Right atrium auricular region (tissue), 2 donors: ENCODE data around the gene FGFR2. TPM values are rescaled to one million over a fixed set of nuclear protein-coding genes. Genes with fewer than 3 reads are reported as not detected.

Experiments used
- DNase-seq: peaks from one replicate; pipeline ENCODE4 v3.0.0-alpha.2; 2019; ENCODE audit warnings: low spot score
- H3K27ac ChIP-seq, 2 donors: fragments of 200-600 bp; sonication (generic); 1 replicate in 1 of 2; 2 replicates in 1 of 2; pipeline ENCODE4 v1.5.1; 2016 to 2019
- H3K27me3 ChIP-seq, 2 donors: fragments of 200-600 bp; sonication (generic); one replicate each; pipeline versions ENCODE4 v1.5.1 to v1.6.0; 2017 to 2019
- H3K36me3 ChIP-seq: fragments of 200-600 bp; sonication (generic); one replicate; pipeline ENCODE4 v1.5.1; 2016
- H3K4me1 ChIP-seq, 2 donors: fragments of 200-600 bp; sonication (generic); one replicate each; pipeline versions ENCODE4 v1.5.1 to v1.6.0; 2017 to 2019
- H3K4me3 ChIP-seq, 2 donors: fragments of 200-600 bp; sonication (generic); 1 replicate in 1 of 2; 2 replicates in 1 of 2; pipeline ENCODE4 v1.5.1; 2017 to 2019; ENCODE audit warnings: mild to moderate bottlenecking in 1 of 2, moderate library complexity in 1 of 2
- H3K9me3 ChIP-seq, 2 donors: fragments of 200-600 bp; sonication (generic); one replicate each; pipeline ENCODE4 v1.5.1; 2019
- total RNA-seq, 2 donors: library from RNA; depleted of rRNA; stranded (reverse); fragments of >200 nt; gene quantifications; one replicate each; pipeline ENCODE4 v1.1.0, GENCODE V29; 2016
- TF ChIP-seq, protein P1 (sequence below), 2 donors: fragments of 200-600 bp; sonication (generic); IDR thresholded peaks; one replicate each; pipeline ENCODE4 v1.5.1; 2019; ENCODE audit warnings: antibody characterized with exemption in 2 of 2

Gene FGFR2
- total RNA-seq, 2 donors from 2014 or later: 2.8 to 19.0 TPM

GRCh38 chr10:121450247-121450646, 148.0 kb downstream of the FGFR2 start:
- no peak overlapping the region for H3K27ac ChIP-seq
- no peak for DNase-seq
- no peaks in the 10 kb centered on the region for H3K27me3 ChIP-seq
- no peak overlapping the region for H3K4me3 ChIP-seq
- TF ChIP-seq, protein P1, sequence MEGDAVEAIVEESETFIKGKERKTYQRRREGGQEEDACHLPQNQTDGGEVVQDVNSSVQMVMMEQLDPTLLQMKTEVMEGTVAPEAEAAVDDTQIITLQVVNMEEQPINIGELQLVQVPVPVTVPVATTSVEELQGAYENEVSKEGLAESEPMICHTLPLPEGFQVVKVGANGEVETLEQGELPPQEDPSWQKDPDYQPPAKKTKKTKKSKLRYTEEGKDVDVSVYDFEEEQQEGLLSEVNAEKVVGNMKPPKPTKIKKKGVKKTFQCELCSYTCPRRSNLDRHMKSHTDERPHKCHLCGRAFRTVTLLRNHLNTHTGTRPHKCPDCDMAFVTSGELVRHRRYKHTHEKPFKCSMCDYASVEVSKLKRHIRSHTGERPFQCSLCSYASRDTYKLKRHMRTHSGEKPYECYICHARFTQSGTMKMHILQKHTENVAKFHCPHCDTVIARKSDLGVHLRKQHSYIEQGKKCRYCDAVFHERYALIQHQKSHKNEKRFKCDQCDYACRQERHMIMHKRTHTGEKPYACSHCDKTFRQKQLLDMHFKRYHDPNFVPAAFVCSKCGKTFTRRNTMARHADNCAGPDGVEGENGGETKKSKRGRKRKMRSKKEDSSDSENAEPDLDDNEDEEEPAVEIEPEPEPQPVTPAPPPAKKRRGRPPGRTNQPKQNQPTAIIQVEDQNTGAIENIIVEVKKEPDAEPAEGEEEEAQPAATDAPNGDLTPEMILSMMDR (IDR thresholded peaks at IDR 0.05): no peak
- no peaks in the 10 kb centered on the region for H3K9me3 ChIP-seq
- no peaks in the 10 kb centered on the region for H3K36me3 ChIP-seq
- H3K4me1 ChIP-seq: no peaks in the 10 kb centered on the region

DNA sequence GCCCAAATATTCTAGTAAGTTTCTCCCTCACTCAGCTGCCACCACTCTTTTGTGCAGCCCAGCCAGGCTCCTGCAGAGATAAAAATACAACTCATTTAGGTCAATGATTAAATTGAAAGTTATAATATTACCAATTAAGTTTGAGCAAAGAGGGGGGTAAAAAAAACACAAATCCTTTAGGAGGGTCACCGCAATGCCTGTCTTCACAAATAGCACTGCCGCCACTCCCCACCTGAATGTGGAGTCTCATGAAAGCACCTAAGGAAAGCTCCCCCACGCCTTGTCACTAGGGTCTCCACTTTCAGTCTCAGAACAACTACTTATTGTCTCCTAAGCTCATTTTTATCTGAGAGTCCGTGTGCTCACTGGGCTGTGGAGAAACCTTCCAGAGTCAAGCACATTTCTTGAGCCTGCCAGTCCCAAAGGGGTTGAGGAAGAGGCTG, 148.7 kb downstream of the FGFR2 start:
- no peak for DNase-seq
- no peaks in the 10 kb centered on the region for H3K27me3 ChIP-seq
- TF ChIP-seq, protein P1 (IDR thresholded peaks at IDR 0.05): no peak

GRCh38 chr10:121448766-121449421, 149.3 kb downstream of the FGFR2 start:
- DNase-seq: no peak

More for the DNA sequence above, 148.7 kb downstream of the FGFR2 start:
- Histone ChIP-seq H3K27ac (no peak overlapping the region), H3K4me1 (no peaks in the 10 kb centered on the region), H3K4me3 (no peak overlapping the region), H3K36me3 (no peaks in the 10 kb centered on the region), H3K9me3 (no peaks in the 10 kb centered on the region)

DNA sequence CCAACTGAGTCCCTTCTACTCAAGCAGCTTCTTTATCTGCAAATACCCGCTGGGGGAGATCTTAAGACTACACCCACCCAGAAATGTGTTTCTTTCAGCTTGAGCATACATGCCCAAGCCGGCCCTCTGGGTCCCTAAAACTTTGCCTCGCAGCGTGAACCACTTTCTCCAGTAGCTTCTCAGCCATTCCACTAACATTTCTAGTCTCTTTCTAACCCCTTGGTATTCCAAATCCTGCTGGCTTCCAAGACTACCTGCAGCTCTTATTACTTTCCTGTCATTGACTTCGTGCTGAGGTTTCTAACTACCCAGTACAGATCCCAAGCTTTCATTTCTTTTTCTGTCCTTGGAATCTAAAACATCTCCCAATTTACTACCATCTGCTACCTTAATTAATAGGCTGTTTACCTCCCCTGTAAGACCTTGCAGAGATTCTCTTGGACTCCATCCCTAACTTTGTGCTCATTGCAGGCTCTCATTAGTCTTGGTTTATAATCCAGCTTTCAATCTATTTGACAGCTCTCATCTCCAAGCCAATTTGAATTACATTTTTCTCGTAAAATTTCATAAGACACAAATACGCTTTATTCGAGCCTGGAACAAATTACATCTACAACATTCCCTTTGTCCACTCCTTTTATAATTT, 153.6 kb downstream of the FGFR2 start:
- H3K4me1 ChIP-seq: no peaks in the 10 kb centered on the region
- TF ChIP-seq, protein P1 (IDR thresholded peaks at IDR 0.05): no peak
- no peaks in the 10 kb centered on the region for H3K27me3 ChIP-seq
- no peaks in the 10 kb centered on the region for H3K9me3 ChIP-seq
- DNase-seq: no peak
- no peak overlapping the region for H3K4me3 ChIP-seq
- no peak overlapping the region for H3K27ac ChIP-seq
- H3K36me3 ChIP-seq: no peaks in the 10 kb centered on the region

More at GRCh38 chr10:121448766-121449421, 149.3 kb downstream of the FGFR2 start:
- no peaks in the 10 kb centered on the region for H3K9me3 ChIP-seq
- no peaks in the 10 kb centered on the region for H3K36me3 ChIP-seq
- TF ChIP-seq, protein P1 (IDR thresholded peaks at IDR 0.05): no peak
- H3K27me3 ChIP-seq: no peaks in the 10 kb centered on the region
- H3K4me1 ChIP-seq: no peaks in the 10 kb centered on the region
- no peak overlapping the region for H3K4me3 ChIP-seq
- H3K27ac ChIP-seq: no peak overlapping the region

DNA sequence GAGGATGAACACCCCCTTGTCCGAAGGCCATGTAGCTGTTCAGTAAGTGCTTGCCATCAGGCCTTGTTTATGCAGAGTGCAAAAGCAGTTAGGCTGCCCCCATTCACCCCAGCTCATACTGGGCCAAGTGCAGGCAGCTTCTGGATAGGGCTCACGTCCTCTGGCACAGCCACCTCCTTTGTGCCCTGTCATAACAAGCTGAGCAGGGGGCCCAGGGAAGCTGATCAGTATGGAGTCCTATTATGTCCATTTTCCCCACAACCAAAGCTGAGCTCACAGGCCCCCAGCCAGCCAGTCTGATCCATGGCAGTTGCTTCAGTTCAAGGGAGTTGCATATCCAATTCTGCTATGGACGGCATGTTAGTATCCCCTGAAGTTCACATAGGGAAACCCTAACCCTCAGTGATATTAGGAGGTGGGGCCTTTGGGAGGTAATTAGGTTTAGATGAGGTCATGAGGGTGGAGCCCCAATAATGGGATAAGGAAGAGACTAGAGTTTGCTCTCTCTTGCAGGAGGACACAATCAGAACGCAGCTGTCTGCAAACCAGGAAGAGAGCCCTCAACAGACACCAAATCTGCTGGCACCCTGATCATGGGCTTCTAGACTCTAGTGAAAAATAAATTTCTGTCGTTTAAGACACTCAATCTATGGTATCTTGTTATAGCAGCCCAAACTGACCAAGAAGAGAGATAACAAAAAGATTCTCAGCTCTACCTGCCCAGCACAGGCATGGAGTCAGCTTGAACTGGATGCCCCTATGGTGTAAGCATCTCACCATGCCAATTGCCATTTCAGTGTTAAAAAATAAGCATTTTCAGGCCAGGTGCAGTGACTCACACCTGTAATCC, 155.9 kb downstream of the FGFR2 start:
- H3K4me1 ChIP-seq: peaks cover 0 to 5% of the 10 kb centered on the region in 2 donors
- no peaks in the 10 kb centered on the region for H3K9me3 ChIP-seq
- DNase-seq: no peak
- H3K4me3 ChIP-seq: no peak overlapping the region
- H3K27ac ChIP-seq: no peak overlapping the region
- H3K27me3 ChIP-seq: no peaks in the 10 kb centered on the region
- TF ChIP-seq, protein P1 (IDR thresholded peaks at IDR 0.05): no peak
- H3K36me3 ChIP-seq: no peaks in the 10 kb centered on the region
